H1 (cell line): Measurements from ENCODE around the gene KIF1B. TPM values are rescaled to one million over a fixed set of nuclear protein-coding genes. Genes with fewer than 3 reads are reported as not detected.

ENCODE experiments used
- CTCF ChIA-PET: fragments of 300-600 bp; sonication (Branson Sonifier 250); formaldehyde crosslinking; loops from one replicate; lab custom pipeline; 2021; ENCODE audit not compliant: partially characterized antibody; lab: Charles Lee
- POLR2A ChIA-PET: fragments of 300-600 bp; sonication (Branson Sonifier 250); formaldehyde crosslinking; loops from one replicate; lab custom pipeline; 2021; ENCODE audit warnings: inconsistent platforms; ENCODE audit not compliant: partially characterized antibody; lab: Charles Lee
- DNase-seq, 2 experiments: peaks; one replicate each; pipeline versions ENCODE4 v3.0.0 to v3.0.0-alpha.2; 2010 to 2022; ENCODE audit warnings: low spot score in 2 of 2, low read depth in 1 of 2, mixed read lengths in 1 of 2
- FAIRE-seq: peaks from 2 replicates; lab custom pipeline; 2011; peaks lifted over from hg19 to GRCh38; lab: Jason Lieb, UNC
- H2AFZ ChIP-seq: 2 replicates; pipeline ENCODE4 v1.8.1; 2012; ENCODE audit warnings: low read length, inconsistent platforms
- H2AK5ac ChIP-seq: 2 replicates; pipeline ENCODE4 v1.6.1; 2013; ENCODE audit warnings: low read depth, low read length
- H2BK120ac ChIP-seq: replicated peaks from 2 replicates; pipeline ENCODE3; 2013; ENCODE audit warnings: low read depth, low read length, inconsistent platforms
- H2BK12ac ChIP-seq: 2 replicates; pipeline ENCODE4 v1.6.1; 2013; ENCODE audit warnings: low read depth, low read length
- H2BK15ac ChIP-seq: 2 replicates; pipeline ENCODE4 v1.6.1; 2013; ENCODE audit warnings: low read length
- H2BK20ac ChIP-seq: 2 replicates; pipeline ENCODE4 v1.6.1; 2013; ENCODE audit warnings: low read length
- H2BK5ac ChIP-seq: 2 replicates; pipeline ENCODE4 v1.6.1; 2013; ENCODE audit warnings: low read depth, low read length
- H3K14ac ChIP-seq: 2 replicates; pipeline ENCODE4 v1.6.1; 2013; ENCODE audit warnings: inconsistent platforms; ENCODE audit not compliant: insufficient read length
- H3K18ac ChIP-seq: 2 replicates; pipeline ENCODE4 v1.6.1; 2013; ENCODE audit warnings: low read length; ENCODE audit errors: extremely low read depth
- H3K23ac ChIP-seq: 2 replicates; pipeline ENCODE4 v1.6.1; 2013; ENCODE audit warnings: inconsistent platforms; ENCODE audit not compliant: insufficient read length
- H3K23me2 ChIP-seq: 2 replicates; pipeline ENCODE4 v1.6.1; 2013; ENCODE audit warnings: low read depth, low read length
- H3K27ac ChIP-seq: 2 replicates; pipeline ENCODE4 v1.6.1; 2011; ENCODE audit warnings: low read depth, low read length, inconsistent platforms
- H3K27me3 ChIP-seq, 4 experiments: replicated peaks in 1 of 4; 1 replicate in 1 of 4; 2 replicates in 3 of 4; pipeline versions ENCODE4 v1.6.1 to v1.8.1; 2011 to 2013; ENCODE audit warnings: low read length in 3 of 4, mild to moderate bottlenecking in 3 of 4, inconsistent platforms in 2 of 4, mixed read lengths in 2 of 4, moderate library complexity in 1 of 4; ENCODE audit not compliant: control insufficient read depth in 3 of 4, insufficient read depth in 3 of 4; ENCODE audit errors: extremely low read depth in 1 of 4
- H3K36me3 ChIP-seq, 4 experiments: 2 replicates each; pipeline versions ENCODE4 v1.6.1 to v1.8.1; 2011 to 2013; ENCODE audit warnings: mild to moderate bottlenecking in 4 of 4, low read length in 3 of 4, moderate library complexity in 2 of 4, control low read depth in 1 of 4, inconsistent platforms in 1 of 4; ENCODE audit not compliant: insufficient read depth in 4 of 4, control insufficient read depth in 2 of 4
- H3K4ac ChIP-seq: replicated peaks from 2 replicates; pipeline ENCODE3; 2013; ENCODE audit warnings: low read length, low read depth, mixed read lengths, inconsistent platforms; ENCODE audit not compliant: insufficient read length
- H3K4me1 ChIP-seq, 4 experiments: replicated peaks in 1 of 4; 1 replicate in 1 of 4; 2 replicates in 3 of 4; pipeline versions ENCODE4 v1.6.1 to v1.8.1; 2011 to 2013; ENCODE audit warnings: low read length in 3 of 4, inconsistent platforms in 2 of 4, mixed read lengths in 1 of 4; ENCODE audit not compliant: insufficient read depth in 4 of 4, control insufficient read depth in 3 of 4
- H3K4me2 ChIP-seq, 2 experiments: 2 replicates each; pipeline versions ENCODE4 v1.6.1 to v1.8.1; 2011 to 2013; ENCODE audit warnings: low read depth in 2 of 2, low read length in 2 of 2, control low read depth in 1 of 2, inconsistent platforms in 1 of 2, mild to moderate bottlenecking in 1 of 2; ENCODE audit not compliant: insufficient read depth in 1 of 2
- H3K4me3 ChIP-seq, 4 experiments: fragments of 200-600, 300-600 bp in 1 of 4; sonication (generic), shearing (Covaris generic), sonication (Bioruptor Twin) in 1 of 4; 2 replicates each; pipeline versions ENCODE4 v1.5.1 to v1.8.1; 2011 to 2016; ENCODE audit warnings: low read length in 4 of 4, low read depth in 3 of 4, control low read depth in 2 of 4, inconsistent platforms in 2 of 4, mild to moderate bottlenecking in 2 of 4, mixed read lengths in 1 of 4, moderate library complexity in 1 of 4; ENCODE audit not compliant: insufficient read depth in 2 of 4; ENCODE audit errors: extremely low read depth in 1 of 4
- H3K56ac ChIP-seq: replicated peaks from 2 replicates; pipeline ENCODE3; 2013; ENCODE audit warnings: low read depth, mild to moderate bottlenecking, mixed read lengths, low read length, inconsistent platforms; ENCODE audit not compliant: insufficient read length
- H3K79me1 ChIP-seq: 2 replicates; pipeline ENCODE4 v1.6.1; 2013; ENCODE audit warnings: low read depth, low read length, control low read depth
- H3K79me2 ChIP-seq, 2 experiments: 2 replicates each; pipeline versions ENCODE4 v1.6.1 to v1.8.1; 2012 to 2013; ENCODE audit warnings: low read length in 2 of 2, mild to moderate bottlenecking in 2 of 2, inconsistent platforms in 1 of 2; ENCODE audit not compliant: insufficient read depth in 2 of 2, control insufficient read depth in 1 of 2
- H3K9ac ChIP-seq, 4 experiments: replicated peaks in 1 of 4; 1 replicate in 1 of 4; 2 replicates in 3 of 4; pipeline versions ENCODE4 v1.6.1 to v1.8.1; 2011 to 2013; ENCODE audit warnings: low read depth in 3 of 4, low read length in 3 of 4, control low read depth in 2 of 4, mild to moderate bottlenecking in 2 of 4, moderate library complexity in 2 of 4, inconsistent platforms in 1 of 4; ENCODE audit errors: extremely low read depth in 1 of 4
- H3K9me3 ChIP-seq, 2 experiments: 2 replicates each; pipeline versions ENCODE4 v1.6.1 to v1.8.1; 2012 to 2013; ENCODE audit warnings: mild to moderate bottlenecking in 2 of 2, moderate library complexity in 2 of 2, control low read depth in 1 of 2, inconsistent platforms in 1 of 2, low read depth in 1 of 2, low read length in 1 of 2, mixed read lengths in 1 of 2; ENCODE audit not compliant: insufficient read depth in 2 of 2
- H4K20me1 ChIP-seq, 2 experiments: replicated peaks in 1 of 2; 2 replicates each; pipeline versions ENCODE3 to v1.8.1; 2011 to 2013; ENCODE audit warnings: inconsistent platforms in 2 of 2, low read length in 2 of 2, mild to moderate bottlenecking in 1 of 2; ENCODE audit not compliant: insufficient read depth in 2 of 2, control insufficient read depth in 1 of 2
- H4K5ac ChIP-seq: 2 replicates; pipeline ENCODE4 v1.6.1; 2013; ENCODE audit warnings: low read length, low read depth, mixed read lengths, inconsistent platforms; ENCODE audit not compliant: insufficient read length
- H4K8ac ChIP-seq: 2 replicates; pipeline ENCODE4 v1.8.0; 2013; ENCODE audit warnings: mild to moderate bottlenecking, moderate library complexity, low read length, inconsistent platforms; ENCODE audit not compliant: insufficient read depth; ENCODE audit errors: extremely low read depth
- H4K91ac ChIP-seq: replicated peaks from 2 replicates; pipeline ENCODE3; 2013; ENCODE audit warnings: low read length, mixed read lengths, inconsistent platforms; ENCODE audit not compliant: insufficient read length
- ASH2L ChIP-seq: fragments of 200-600, 300-600 bp; sonication (generic); IDR thresholded peaks from one replicate; pipeline ENCODE4 v1.7.1; 2017; ENCODE audit warnings: low read length
- BACH1 ChIP-seq: IDR thresholded peaks from 2 replicates; pipeline ENCODE4 v1.6.1; 2012; ENCODE audit warnings: low read length, improper control_type of control experiment
- BRCA1 ChIP-seq: IDR thresholded peaks from 2 replicates; pipeline ENCODE4 v1.6.1; 2012; ENCODE audit warnings: low read depth, low read length, improper control_type of control experiment
- CBX8 ChIP-seq: fragments of 300-800, 300-1000 bp; sonication (generic); IDR thresholded peaks from 2 replicates; pipeline ENCODE4 v1.7.1; 2016; ENCODE audit warnings: low read depth, low read length, borderline replicate concordance
- CTBP2 ChIP-seq: IDR thresholded peaks from 2 replicates; pipeline ENCODE4 v1.7.0; 2011; ENCODE audit warnings: borderline replicate concordance, mild to moderate bottlenecking, moderate library complexity, mixed read lengths, low read length; ENCODE audit not compliant: insufficient read depth, insufficient read length
- EGR1 ChIP-seq: IDR thresholded peaks from 2 replicates; pipeline ENCODE4 v1.6.1; 2011; ENCODE audit warnings: low read depth, low read length, borderline replicate concordance
- HDAC6 ChIP-seq: IDR thresholded peaks from one replicate; pipeline ENCODE4 v1.7.1; 2012; ENCODE audit warnings: low read depth, mild to moderate bottlenecking, inconsistent platforms, low read length, moderate library complexity
- JUN ChIP-seq: IDR thresholded peaks from 2 replicates; pipeline ENCODE4 v1.6.1; 2011; ENCODE audit warnings: low read depth, mild to moderate bottlenecking, improper control_type of control experiment, low read length
- KDM4A ChIP-seq: IDR thresholded peaks from one replicate; pipeline ENCODE4 v1.7.1; 2012; ENCODE audit warnings: low read depth, mild to moderate bottlenecking, moderate library complexity, low read length, inconsistent platforms; ENCODE audit not compliant: severe bottlenecking
- RAD21 ChIP-seq, 2 experiments: IDR thresholded peaks in 1 of 2; conservative IDR thresholded peaks in 1 of 2; 2 replicates each; pipeline ENCODE4 v1.6.1; 2011; ENCODE audit warnings: low read depth in 2 of 2, low read length in 2 of 2, improper control_type of control experiment in 1 of 2, inconsistent platforms in 1 of 2, mild to moderate bottlenecking in 1 of 2, moderate library complexity in 1 of 2
- SP4 ChIP-seq: IDR thresholded peaks from 2 replicates; pipeline ENCODE4 v1.6.1; 2012; ENCODE audit warnings: low read length, inconsistent platforms
- TCF12 ChIP-seq: IDR thresholded peaks from 2 replicates; pipeline ENCODE4 v1.6.1; 2011; ENCODE audit warnings: low read depth, mild to moderate bottlenecking, low read length
- WGBS, 2 experiments: shearing (Covaris generic) in 1 of 2; methylation state at CpG; one replicate each; pipeline versions ENCODE4 v1.1.6 to v1.1.7; 2013 to 2015; ENCODE audit warnings: low lambda C conversion rate in 2 of 2, mixed read lengths in 2 of 2, inconsistent platforms in 1 of 2, low coverage in 1 of 2, missing lambda C conversion rate in 1 of 2; ENCODE audit not compliant: insufficient replicate concordance in 2 of 2, insufficient coverage in 1 of 2, insufficient read length in 1 of 2; ENCODE audit errors: extremely low coverage in 1 of 2, missing lambda C conversion rate in 1 of 2; 5-methylcytosine and 5-hydroxymethylcytosine counted together
- polyA plus RNA-seq, 7 experiments: library from polyadenylated mRNA; depleted of rRNA in 3 of 7; stranded (reverse) in 5 of 7; unstranded in 2 of 7; fragments of >200 nt in 5 of 7; fragments of 200-250 nt in 2 of 7; gene quantifications; 1 replicate in 5 of 7; 2 replicates in 1 of 7; 4 replicates in 1 of 7; pipeline versions ENCODE4 v1.2.1 to v1.2.3, GENCODE V29; 2011 to 2013; ENCODE audit warnings: missing spikeins in 2 of 7, mixed read lengths in 2 of 7
- total RNA-seq: library from RNA; stranded (reverse); fragmentation: NEBNext Ultra II Directional; extraction: Animal tissue kit (Norgen Biotek cat#: 25700); gene quantifications from 2 replicates; pipeline ENCODE4 v1.2.1, GENCODE V29; 2021
- TF ChIP-seq, protein P1 (sequence below): IDR thresholded peaks from 2 replicates; pipeline ENCODE4 v1.6.1; 2012; ENCODE audit warnings: inconsistent platforms

The KIF1B gene
- total and polyA plus RNA-seq, 2 of the 8 experiments (the other 6 are each of a cell fraction or from before 2014, with no cell fraction given) = 39.1 to 74.2 TPM

DNA sequence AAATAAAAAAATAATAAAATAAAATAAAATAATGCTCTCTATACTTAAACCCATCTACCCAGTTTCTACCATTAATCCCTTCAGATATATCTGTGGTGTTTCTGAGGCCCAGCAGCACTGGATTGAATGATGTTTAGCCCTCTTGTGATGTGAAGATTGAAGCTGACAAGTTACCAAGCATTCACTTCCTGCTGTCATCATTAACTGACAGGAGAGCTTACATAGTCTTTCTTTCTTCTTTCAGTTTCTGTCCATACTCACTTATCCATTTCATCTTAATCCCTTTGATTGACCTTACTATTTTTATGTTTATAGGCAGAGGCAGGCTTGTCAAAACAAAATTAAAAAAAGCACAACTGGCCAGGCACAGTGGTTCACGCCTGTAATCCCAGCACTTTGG is 149.7 kb downstream of the KIF1B start:
- Histone ChIP-seq H3K18ac (no peak overlapping the region), H3K4me3 (no peak overlapping the region), H2BK20ac (no peak overlapping the region), H2BK5ac (no peak overlapping the region), H3K23me2 (no peaks in the 10 kb centered on the region), H3K14ac (no peak overlapping the region), H4K91ac (no peak overlapping the region), H4K5ac (no peak overlapping the region), H3K9me3 (no peaks in the 10 kb centered on the region), H2BK120ac (no peak overlapping the region), H3K4ac (no peak overlapping the region), H3K23ac (no peak overlapping the region), H3K27ac (no peak overlapping the region), H4K8ac (no peak overlapping the region), H2AK5ac (no peak overlapping the region), H3K79me2 (no peaks in the 10 kb centered on the region), H3K9ac (no peak overlapping the region), H3K4me2 (no peak overlapping the region), H3K36me3 (peaks cover 4 to 20% (median 12%) of the 10 kb centered on the region in 4 experiments; a peak in 7 of 8 replicates), H3K56ac (no peak overlapping the region), H2AFZ (no peak overlapping the region), H2BK15ac (no peak overlapping the region), H2BK12ac (no peak overlapping the region), H4K20me1 (peaks cover 0 to 2% of the 10 kb centered on the region in 2 experiments), H3K4me1 (no peaks in the 10 kb centered on the region), H3K79me1 (no peaks in the 10 kb centered on the region), H3K27me3 (no peaks in the 10 kb centered on the region)
- no peak for FAIRE-seq
- 86% methylated on average over 1 of the region's 1 CpG; no CpG with 5 or more reads in 1 of the 2 experiments for WGBS, 2 experiments
- CTCF ChIA-PET = interaction anchor here (0.9 to 1.5 kb wide), 3 partner anchors 17 to 639 kb away, joined by 3 read pairs; no protein-coding TSS in a partner anchor
- POLR2A ChIA-PET = no interaction called here
- TF ChIP-seq JUN = no peak
- TF ChIP-seq SP4 = no peak
- no peak for TF ChIP-seq ASH2L
- TF ChIP-seq TCF12 = no peak
- TF ChIP-seq BACH1 = no peak
- TF ChIP-seq CTBP2 = no peak
- no peak for TF ChIP-seq CBX8
- TF ChIP-seq, protein P1, sequence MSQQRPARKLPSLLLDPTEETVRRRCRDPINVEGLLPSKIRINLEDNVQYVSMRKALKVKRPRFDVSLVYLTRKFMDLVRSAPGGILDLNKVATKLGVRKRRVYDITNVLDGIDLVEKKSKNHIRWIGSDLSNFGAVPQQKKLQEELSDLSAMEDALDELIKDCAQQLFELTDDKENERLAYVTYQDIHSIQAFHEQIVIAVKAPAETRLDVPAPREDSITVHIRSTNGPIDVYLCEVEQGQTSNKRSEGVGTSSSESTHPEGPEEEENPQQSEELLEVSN = no peak
- TF ChIP-seq EGR1 = no peak
- TF ChIP-seq BRCA1 = no peak
- TF ChIP-seq HDAC6 = no peak
- no peak for TF ChIP-seq RAD21 (IDR thresholded peaks at IDR 0.05 in 1 of 2, conservative IDR thresholded peaks at IDR 0.05 in 1 of 2; ENCODE audit: low read depth in 2 of 2, low read length in 2 of 2)
- no peak for TF ChIP-seq KDM4A
- no peak for DNase-seq
